HG03439 (cell line): Measurements from ENCODE around the gene PDE2A.

Experiments
- ATAC-seq: cut with Tn5 transposase; IDR thresholded peaks from one replicate; pipeline ENCODE4 v1.9.1; 2021; ENCODE audit warnings: mild to moderate bottlenecking, moderate library complexity; ENCODE audit not compliant: unreplicated experiment

The PDE2A gene

DNA sequence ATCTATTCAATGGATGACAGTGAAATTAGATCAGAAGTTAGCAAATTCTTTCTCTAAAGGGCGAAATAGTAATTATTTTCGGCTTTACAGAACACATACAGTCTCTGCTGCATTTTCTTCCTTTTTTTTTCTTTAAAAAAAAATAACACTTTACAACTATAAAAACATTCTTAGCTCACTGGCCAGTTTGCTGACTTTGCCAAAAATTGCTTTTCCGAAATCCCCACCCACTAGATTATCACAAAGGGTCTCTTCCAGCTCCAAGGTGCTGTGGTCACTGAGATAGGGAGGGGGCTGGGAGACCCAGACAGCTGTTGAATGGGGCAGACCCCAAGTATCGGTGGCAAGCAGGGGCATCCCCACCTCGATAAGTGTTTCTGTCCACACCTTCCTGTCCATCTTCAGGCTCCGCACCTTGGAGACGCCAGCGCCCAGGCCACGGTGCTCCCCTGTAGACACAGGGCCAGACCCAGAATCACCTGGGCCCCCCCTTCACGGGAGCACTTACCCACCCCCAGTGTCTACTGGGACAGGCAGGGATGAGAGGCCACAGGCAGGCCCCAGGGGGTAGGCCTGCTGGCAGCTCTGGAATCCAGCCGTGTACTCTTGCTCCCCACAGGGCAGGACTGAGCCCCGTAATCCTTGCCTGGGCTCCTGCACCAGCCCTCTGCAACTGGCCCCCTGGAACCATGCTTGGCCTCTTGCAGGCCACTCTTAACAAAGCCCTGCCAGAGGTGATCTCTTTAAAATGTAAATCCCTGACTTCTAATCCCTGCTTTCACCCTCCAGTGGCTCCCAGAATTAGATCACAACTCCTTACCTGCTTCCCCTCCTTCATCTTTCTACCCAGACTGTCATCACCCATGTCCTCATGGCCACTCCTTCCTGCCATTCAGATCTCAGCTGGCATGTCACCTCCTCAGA lies 31.5 kb upstream of the PDE2A start:
- no peak for ATAC-seq

DNA sequence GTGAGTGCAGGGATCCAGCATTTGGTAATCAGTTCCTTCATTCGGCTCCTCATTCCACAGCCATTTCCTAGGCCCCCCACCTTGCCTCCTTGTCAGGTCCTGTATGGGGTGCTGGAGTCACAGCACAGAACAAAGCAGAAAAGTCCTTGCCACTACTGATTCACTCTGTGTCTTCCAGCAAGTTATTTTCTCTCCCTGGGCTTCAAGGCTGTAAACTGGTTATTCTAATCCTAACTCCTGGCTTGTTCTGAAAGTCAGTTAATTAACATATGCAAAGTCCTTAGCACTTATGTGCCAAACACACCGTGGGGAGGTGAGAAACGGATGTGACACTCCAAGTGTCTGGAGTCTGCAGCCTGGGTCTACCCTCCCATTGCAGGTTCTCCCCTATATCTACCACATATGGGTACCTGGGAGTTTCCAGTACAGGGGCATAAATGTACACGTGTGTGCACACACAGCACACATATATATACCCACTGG lies 30.6 kb upstream of the PDE2A start:
- no peak for ATAC-seq

DNA sequence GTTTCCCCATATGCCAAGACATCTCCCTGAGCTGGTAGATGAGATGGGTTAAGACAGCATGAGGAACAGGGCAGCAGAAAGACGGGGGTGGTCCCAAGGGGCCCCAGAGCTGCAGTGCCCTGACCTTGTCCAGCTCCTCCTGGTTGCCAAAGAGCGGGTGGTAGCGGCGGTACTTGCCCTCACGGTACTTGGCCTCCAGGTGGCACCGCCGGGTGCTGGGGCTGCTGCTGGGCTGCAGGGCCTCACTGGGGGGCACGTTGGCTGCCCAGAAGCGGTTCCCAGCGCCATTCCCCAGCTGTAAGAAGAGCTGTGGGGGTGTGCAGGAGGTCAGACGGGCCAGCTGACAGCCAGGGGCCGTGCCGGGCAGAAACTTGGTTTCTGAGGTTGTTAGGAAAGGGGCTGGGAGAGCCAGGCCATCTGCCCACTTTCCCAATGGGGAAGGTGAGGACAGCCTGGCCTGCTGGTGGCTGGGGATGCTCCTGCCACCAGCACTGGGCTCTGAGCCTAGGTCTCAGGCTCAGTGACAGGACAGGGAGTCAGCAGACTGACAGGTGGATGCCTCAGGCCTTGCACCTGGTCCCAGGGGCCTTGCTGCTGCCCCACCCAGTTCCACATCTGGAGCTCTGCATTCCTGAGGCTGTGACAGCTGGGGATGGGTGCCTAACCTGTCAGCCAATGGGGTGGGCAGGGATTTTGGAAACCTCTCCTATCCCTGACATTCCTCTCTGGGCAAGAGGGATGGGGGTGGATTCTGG lies 30.0 kb upstream of the PDE2A start:
- ATAC-seq = no peak

DNA sequence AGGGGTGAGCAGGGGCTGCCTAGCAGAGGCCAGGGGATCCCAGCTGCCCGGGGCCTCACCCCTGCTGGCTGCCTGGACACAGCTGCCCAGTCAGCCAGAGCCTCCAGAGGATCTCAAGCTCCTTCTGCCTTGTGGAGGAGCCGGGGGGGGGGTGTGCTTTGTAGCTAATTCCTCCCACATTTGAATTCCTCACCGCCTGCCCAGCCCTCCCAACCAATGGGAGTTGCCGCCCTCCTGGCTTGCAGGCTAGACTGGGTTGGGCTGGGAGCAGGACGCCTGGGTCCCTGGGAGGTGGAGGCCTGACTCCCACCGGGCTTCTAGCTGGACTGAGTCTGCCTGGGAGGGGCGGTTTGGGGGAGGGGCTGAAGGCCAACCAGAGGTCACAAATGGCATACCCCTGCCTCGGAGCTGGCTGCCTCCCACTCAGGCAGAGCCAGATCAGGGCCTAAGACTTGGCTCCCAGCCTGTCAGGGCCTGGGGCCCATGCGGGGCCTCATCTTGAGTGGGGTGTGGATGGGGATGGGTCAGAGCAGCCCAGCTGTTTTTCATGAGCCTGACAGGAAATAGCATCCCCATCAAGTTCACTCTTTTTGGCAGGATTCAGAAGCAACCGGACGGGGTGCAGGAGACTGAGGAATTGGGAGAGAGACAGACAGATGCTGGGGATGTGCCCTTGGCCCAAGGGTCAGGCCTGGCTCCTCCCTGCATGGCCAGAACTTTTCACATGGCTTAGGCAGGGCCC lies 29.2 kb upstream of the PDE2A start:
- no peak for ATAC-seq

DNA sequence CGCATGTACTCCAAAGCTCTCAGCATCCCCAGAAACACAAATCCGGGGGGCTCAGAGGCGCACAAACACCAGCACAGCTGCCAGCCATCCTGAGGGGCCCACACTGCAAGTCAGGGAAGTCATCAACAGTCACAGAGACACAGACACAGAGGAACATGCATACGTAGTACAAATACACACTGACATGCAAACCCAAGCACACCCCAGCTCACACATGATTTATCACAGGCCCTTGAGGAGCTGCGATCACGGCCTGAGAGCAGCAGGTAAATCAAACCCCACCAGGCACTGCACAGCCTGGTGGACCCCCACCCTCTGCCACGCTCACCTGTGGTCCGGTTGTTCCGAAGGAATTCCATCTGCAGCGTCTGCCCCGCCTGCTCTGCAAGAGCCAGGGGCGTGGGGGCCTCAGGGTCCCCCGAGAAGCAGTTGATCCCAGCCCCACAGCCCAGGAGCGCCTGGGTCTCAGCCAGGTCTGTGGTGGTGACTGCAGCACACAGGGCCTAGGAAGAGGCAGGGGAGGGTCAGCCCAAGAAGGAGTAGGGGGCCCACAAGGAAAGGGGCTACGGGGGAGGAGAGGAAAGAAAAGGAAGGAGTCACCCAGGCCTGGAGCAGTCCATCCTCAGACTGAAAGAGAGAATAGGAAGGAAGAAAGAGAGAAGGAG lies 28.5 kb upstream of the PDE2A start:
- no peak for ATAC-seq

DNA sequence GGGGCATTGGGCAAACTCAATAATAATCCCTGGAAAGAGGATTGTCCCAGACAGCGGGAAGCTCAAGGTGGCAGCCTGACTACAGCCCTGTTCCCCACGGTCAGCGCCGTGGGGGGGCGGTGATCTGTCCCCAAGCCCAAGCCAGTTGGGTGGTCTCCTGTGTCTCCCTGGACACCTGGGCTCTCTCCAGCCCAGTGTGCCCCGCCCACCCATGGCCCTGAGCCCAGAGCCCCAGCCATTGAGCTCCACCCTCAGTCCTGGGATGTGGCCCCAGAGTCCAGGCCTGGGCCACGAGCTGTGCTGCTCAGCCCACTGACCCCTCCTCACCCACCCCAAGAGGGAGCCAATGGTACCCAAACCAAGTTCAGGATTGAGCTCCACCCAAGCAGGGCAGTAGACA lies 27.9 kb upstream of the PDE2A start:
- no peak for ATAC-seq

DNA sequence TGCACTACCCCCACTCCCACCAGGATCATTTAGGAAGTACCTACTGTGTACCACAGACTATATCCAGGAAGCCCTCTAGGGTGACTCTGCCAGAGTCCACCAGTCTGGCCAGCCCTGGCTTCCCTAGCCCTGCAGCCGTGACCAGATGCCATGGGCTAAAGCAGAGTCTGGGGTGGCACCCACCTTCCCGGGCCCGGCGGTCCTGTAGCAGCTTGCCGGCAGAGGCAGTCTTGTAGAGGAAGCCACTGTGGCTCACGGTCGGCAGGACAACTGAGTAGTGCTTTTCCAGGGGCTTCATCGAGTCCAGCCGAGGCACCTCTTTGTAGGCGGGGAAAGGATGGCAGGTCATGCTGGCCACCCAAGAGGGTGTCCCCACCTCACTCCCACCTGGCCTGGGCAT lies 27.2 kb upstream of the PDE2A start:
- ATAC-seq = no peak

DNA sequence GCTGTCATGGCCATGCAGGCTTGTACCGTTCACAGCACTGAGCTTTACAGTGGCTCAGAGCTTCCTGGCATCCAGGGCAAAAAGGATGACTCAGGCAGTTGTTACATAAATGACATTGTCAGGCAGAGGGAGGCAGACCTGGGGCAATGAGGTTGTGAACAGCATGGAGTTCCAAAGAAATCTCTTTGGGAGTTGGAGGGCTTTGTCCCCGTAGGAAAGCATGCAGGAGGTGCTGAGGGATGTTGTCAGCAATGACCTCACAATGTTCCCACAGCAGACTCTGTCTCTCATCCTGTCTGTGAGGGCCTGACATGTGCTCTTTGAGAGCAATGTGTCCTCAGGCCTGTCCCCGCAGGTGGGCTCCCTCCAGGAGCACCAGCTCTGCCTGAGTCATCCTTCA lies 25.9 kb upstream of the PDE2A start:
- ATAC-seq = no peak

DNA sequence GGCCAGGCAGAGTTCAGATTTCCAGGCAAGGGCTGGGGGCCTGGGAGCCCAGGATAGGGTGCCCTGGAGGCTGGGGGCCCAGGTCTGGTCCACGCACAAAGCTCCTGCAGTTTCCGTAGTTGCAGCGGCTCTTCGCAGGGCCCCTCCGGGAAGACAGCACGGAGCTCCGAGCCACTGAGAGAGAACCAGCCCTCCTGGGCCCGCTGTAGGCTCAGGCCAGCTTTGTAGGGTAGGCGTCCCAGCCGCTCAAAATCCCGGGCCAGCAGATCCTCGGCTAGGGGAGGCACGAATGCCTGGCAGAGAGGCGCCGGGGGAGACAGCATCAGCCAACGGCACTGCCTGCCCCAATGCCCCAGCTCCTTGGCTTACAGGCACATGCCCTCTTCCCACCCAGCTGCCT lies 23.6 kb upstream of the PDE2A start:
- ATAC-seq = no peak

DNA sequence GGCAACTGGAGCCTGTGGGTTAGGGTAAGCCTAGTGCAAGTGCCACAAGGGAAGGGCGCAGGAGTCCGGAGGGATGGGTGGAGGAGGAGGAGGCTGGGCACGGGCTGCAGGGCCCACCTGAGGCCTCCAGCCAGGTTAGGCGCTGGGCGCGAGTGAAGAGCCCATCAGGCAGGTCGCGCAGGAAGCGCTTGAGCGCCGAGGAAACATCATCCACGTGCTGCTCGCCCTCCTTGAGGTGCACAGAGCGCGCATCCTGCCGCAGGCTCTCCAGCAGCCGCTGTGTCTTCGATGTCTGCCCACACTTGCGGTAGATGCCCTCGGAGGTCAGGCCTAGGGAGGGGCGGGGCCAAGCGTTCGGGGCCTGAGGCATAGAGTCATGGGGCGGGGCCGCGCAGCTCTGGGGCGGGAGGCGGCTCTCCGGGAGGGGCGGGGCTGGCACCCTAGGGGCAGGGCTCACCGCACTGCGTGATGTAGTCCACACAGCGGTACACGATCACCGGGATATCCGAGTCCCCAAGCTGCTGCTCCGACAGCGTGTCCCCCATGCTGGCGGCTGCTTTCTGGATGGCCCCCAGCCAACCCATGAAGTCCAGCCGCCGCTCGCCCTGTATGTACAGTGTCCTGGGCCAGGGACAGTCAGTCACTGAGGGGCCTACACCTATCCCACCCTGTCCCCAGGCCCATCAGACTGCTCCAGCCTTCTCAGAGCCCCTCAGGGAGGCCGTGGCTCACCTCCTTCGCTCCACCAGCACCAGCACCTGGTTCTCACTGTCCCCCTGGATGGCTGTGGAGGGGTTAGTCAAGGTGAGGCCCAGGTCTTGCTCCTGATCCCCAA lies 22.9 kb upstream of the PDE2A start:
- no peak for ATAC-seq

DNA sequence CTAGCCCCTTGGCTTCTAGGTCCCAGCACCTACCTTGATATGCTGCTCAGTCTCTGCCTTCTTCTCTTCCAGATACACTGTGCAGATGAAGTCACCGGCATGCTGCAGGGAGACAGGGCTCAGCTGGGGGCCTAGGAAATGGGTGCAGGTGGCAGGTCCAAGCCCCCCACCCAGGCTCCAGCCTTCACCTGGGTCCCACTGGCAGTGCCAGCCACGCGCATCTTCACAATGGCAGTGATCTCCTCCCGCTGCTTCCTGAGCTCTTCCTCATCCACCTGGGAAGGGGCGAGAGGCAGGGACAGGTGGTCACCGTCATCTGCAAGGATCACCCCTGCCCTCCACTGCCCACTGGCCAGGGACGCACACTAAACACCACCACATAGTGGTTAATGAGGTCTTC lies 21.1 kb upstream of the PDE2A start:
- no peak for ATAC-seq

DNA sequence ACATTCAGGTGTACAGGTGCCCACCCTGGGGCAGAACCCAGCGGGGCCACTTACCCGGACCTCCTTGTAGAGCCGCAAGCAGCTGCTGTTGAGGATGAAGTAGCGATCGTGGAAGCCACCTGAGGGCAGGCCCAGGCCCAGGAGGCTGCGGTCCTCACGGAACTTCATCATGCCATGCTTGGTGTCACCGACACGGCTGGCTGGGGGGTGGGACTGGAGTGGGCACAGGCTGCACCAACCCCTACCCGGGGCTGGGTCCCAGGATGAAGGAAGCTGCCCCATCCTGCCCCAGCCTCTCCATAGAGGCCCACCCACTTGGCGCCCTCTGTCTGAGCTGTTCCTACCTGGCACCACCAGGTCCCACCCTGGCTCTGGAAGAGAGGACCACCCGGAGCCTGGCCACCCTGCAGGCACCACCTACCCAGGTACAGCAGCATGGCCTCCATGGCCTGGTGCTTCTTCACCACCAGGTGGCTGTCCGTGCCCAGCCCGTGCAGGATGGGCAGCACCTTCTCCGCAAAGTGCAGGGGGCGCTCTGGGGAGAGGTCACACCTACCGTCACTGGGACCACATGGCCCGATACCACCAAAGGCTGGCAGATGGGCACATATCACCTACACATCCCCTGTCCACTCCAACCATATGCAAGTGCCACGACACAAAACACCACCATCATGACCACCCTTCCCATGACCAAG lies 19.2 kb upstream of the PDE2A start:
- no peak for ATAC-seq

DNA sequence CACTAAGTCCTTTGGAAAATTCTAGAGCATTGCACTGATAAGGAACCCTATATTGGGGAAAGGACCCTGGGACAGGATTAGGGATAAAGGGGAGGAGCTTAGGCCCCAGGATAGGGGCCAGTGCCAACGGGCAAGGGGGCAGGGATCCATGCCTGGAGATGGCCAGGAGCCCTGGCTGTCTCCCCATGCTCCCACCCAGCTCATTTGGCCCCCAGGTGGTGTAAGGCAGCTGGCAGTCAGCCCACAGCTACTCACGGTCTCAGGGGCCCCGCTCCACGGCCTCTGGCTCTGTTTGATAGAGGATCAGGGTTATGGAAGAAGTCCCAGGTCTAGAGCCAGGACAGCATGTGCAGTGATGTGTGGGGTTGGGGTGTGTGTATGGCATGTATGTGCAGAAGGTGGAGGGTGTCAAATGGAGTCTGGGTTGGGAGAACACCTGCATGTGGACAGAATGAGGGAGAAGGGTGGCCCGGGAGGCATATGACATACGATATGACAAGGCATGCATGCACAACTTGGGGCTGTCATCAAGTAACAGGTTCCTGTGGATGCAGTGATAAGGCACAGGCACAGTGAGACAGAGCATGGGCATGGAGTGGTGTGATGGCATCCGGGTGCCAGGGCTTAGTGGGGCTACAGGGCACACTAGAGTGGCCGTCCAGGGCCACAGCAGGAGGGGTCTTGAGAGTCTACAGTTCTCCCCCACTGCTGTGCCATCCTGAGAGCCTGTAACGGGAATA lies 18.4 kb upstream of the PDE2A start:
- no peak for ATAC-seq

DNA sequence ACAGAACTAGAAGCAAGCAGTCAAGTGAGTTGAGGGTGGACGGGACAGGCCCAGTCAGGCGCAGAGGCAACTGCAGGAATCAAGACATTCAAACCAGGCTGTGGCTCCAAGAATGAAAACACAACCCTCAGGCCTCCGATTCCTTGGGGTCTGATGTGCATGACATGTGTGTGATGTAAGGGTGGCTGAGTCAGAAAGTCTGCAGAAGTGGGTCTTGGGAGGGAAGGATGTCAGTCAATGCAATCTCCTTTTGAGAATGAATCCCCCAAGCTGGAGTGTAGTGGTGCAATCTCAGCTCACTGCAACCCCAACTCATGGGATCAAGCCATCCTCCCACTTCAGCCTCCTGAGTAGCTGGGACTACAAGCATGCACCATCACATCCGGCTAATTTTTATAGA lies 15.9 kb upstream of the PDE2A start:
- ATAC-seq = no peak

DNA sequence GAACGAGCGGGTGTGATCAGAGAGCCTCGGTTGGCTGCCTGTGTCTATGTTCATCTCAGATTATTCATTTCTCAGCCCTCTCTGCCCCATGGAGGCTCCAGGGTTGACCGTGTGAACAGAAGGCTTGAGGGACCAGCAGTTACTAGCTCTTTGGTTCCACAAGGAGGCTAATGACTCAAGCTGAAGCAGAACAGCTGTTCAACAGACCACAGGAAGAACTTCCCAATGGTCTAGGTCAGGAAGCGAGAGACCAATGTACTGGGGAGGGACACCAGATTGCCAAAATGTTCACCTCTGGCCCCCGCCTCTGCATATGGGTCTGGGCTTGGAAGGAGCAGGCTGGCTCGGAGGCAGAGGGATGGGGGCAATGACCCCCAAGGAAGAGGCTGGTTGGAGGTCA lies 14.7 kb upstream of the PDE2A start:
- ATAC-seq = no peak

DNA sequence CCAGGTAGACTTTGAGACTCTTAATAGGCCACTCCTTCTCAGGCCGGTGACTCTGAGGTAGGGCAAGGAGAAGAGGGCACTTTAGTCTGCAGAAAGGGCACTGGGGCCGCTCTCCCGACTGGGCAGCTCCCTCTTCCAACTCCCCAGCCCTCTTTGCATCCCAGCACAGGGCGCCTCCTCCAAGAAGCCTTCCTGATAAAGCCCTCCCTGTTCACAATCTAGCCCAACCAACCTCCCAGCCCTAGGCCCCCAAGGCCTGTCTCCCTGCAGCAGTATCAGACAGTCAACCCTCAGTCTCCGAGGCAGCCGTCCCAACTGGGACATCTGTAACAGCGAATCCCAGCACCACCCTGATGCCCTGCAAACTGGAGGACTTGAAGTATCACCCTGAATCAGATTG lies 14.3 kb upstream of the PDE2A start:
- ATAC-seq = no peak

DNA sequence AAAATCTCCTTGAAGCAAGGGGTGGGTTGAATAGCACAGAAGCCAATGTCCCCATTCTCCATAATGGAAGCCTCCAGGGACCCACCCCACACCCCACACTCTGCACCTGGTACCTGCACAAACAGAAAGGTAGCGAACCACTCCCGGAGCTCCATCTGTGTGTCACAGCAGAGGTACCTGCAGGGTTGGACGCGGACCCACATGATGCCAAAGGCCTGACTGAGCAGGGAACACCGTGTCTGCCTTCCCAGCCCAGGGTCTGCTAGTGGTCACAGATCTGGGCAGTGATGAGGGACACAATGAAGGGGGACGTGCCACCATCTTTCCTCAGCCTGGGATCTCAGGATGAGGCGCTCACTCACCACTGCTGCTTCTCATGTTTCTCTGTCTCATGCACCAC lies 13.1 kb upstream of the PDE2A start:
- no peak for ATAC-seq

DNA sequence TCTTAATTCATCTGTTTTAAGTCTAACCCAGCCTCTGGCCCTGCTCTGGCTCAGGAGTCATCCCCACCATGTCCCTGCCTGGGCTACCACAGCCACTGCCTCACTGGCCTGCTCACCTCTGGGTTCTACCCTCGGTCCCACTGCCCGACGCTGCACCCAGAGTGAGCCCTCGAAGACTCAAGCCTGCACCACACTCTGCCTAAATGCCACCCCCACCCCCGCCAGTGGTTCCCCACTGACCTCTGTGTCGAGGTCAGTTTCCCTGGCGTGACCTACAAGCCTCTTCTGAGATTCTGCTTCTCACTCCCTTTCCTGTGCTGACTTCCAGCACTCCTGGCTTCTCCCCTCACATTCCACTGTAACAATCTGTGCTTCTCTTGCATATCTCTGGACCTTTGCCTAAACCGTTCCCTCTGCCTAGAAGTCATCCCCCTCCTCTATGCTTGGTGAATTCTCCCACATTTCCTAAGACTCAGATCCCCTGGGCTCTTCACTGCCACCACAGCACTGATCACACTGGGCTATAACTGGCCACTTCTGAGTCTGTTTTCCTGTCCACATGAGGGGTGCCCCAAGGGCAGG lies 12.5 kb upstream of the PDE2A start:
- ATAC-seq = no peak
